ENCODE data around the gene ADAM22. TPM values are rescaled to one million over a fixed set of nuclear protein-coding genes. Genes with fewer than 3 reads are reported as not detected.

ADAM22 gene
- total RNA-seq, 1 donor, result 1.3 TPM

- TF ChIP-seq CTCF (IDR thresholded peaks at IDR 0.05; ENCODE audit: insufficient read depth, low read length), result no peak
- DNase-seq (ENCODE audit: low read depth), result no peak
- no peak overlapping the region for H3K4me3 ChIP-seq (ENCODE audit: low read depth, low read length)
These were observed 113.0 kb downstream of the ADAM22 start for GRCh38 chr7:88046839-88047573.

DNA sequence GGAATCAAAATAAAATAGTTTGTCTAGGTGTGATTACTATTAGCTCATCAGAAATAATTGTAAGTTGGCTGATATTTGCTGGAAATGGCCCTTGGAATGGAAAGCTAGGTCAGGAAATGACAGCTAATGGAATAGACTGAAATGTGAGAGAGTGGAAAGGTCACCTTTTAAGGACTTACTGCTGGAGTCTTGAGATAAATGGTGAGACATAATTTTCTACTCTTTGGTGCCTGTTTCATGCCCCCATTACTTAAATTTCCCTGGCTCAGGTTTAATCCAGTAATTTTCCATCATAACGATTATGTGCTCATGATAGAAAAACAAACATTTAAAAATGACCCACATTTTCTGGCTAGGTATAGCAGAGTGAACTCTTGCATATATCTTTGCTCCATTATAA lies 123.6 kb downstream of the ADAM22 start:
- no peak for DNase-seq (ENCODE audit: low read depth)
- H3K4me3 ChIP-seq (ENCODE audit: low read depth, low read length), result no peak overlapping the region
- no peak for TF ChIP-seq CTCF (IDR thresholded peaks at IDR 0.05; ENCODE audit: insufficient read depth, low read length)

GRCh38 chr7:88062238-88062637 lies 128.2 kb downstream of the ADAM22 start:
- DNase-seq (ENCODE audit: low read depth), result no peak
- no peak for TF ChIP-seq CTCF (IDR thresholded peaks at IDR 0.05; ENCODE audit: insufficient read depth, low read length)
- H3K4me3 ChIP-seq (ENCODE audit: low read depth, low read length), result no peak overlapping the region

- no peak for DNase-seq (ENCODE audit: low read depth)
- H3K4me3 ChIP-seq (ENCODE audit: low read depth, low read length), result no peak overlapping the region
- TF ChIP-seq CTCF (IDR thresholded peaks at IDR 0.05; ENCODE audit: insufficient read depth, low read length), result no peak
These were observed 135.0 kb downstream of the ADAM22 start for GRCh38 chr7:88069093-88069492.

DNA sequence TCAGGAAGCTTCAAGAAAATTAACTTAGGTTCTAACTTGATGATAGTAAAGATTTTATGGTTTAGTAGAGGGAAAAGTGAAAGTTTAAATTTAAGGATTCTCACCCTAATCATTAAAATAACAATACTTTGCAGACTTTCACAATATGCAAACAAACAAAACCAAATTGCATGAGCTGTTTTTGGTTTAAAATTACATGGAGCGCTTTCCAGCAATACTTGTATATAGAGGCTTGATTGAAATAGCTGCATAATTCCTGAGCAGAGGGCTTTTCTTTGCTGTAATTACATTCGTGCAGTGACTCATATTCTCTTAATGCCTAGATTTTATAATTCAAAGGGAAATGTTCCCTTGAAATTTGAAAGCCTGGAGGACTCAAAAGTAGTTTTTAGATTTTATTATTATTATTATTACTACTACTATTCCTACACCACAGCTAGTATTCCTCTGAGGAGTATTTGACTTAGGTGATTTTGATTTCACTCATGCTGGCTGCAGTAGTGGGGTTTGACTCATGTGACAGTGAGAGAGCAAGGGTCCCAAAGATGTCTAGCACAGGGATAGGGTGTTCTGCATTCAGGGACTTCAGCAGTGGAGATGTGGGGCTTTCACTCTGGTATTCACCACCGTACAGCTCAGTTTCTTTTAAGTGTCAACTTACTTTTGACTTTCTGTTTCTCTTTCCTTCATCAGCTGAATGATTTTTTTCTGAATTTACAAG lies 138.1 kb downstream of the ADAM22 start:
- DNase-seq (ENCODE audit: low read depth), result no peak
- no peak overlapping the region for H3K4me3 ChIP-seq (ENCODE audit: low read depth, low read length)
- no peak for TF ChIP-seq CTCF (IDR thresholded peaks at IDR 0.05; ENCODE audit: insufficient read depth, low read length)

DNA sequence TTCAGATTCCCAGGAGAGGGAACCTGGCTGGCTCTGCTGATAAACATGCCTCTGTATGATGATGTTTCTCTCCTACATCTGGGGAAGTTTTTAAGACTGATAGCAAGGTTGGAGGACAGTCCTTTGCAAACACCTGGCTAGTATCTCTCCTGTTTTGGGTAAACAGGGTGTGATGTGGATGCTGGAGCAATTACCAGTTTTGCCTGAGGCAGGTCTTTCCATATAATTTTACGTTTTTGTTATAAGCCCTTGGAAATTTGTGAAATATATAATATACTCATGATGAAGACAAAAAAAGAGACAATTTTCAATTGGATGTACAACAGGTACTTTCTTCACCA lies 138.6 kb downstream of the ADAM22 start:
- no peak overlapping the region for H3K4me3 ChIP-seq (ENCODE audit: low read depth, low read length)
- TF ChIP-seq CTCF (IDR thresholded peaks at IDR 0.05; ENCODE audit: insufficient read depth, low read length), result no peak
- DNase-seq (ENCODE audit: low read depth), result no peak

All from fibroblast of the aortic adventitia (primary cell).